IMR-90 (cell line): ENCODE measurements around the gene PLEKHF1. TPM values are rescaled to one million over a fixed set of nuclear protein-coding genes. Genes with fewer than 3 reads are reported as not detected.

Source experiments
- ATAC-seq: fragments of 200-7000 bp; cut with Tn5 transposase; 2 replicates; pipeline ENCODE4 v1.9.1; 2020; ENCODE audit warnings: low read depth, mild to moderate bottlenecking, moderate library complexity
- BruUV-seq: library from RNA; stranded (reverse); fragments of 400-500 nt; replicated peaks from 2 replicates; lab custom pipeline; 2021; lab: Mats Ljungman, UMichigan
- CTCF ChIA-PET: fragments of 300-600 bp; formaldehyde crosslinking; extraction: SDS; loops from one replicate; lab custom pipeline; 2021; ENCODE audit warnings: antibody characterized with exemption; lab: Yijun Ruan, JAX
- POLR2A ChIA-PET: fragments of 300-600 bp; sonication (Branson Sonifier 250); formaldehyde crosslinking; loops from one replicate; lab custom pipeline; 2022; ENCODE audit warnings: antibody characterized with exemption; ENCODE audit not compliant: unreplicated experiment; lab: Charles Lee
- DNase-seq: peaks from one replicate; pipeline ENCODE4 v3.0.0; 2013
- H2AFZ ChIP-seq: replicated peaks from 2 replicates; pipeline ENCODE3; 2013; ENCODE audit warnings: low read length, mild to moderate bottlenecking; ENCODE audit not compliant: poor library complexity
- H2AK5ac ChIP-seq: 2 replicates; pipeline ENCODE4 v1.6.1; 2013; ENCODE audit warnings: low read depth, low read length, inconsistent platforms
- H2AK9ac ChIP-seq: replicated peaks from 2 replicates; pipeline ENCODE3; 2013; ENCODE audit warnings: mild to moderate bottlenecking, low read depth, low read length, moderate library complexity; ENCODE audit not compliant: poor library complexity
- H2BK120ac ChIP-seq: 2 replicates; pipeline ENCODE4 v1.6.1; 2013; ENCODE audit warnings: low read depth, low read length, inconsistent platforms
- H2BK15ac ChIP-seq: 3 replicates; pipeline ENCODE4 v1.6.1; 2013; ENCODE audit warnings: low read depth, low read length, inconsistent platforms
- H2BK20ac ChIP-seq: 2 replicates; pipeline ENCODE4 v1.6.1; 2013; ENCODE audit warnings: low read depth, mild to moderate bottlenecking, inconsistent platforms, low read length, moderate library complexity
- H2BK5ac ChIP-seq: 2 replicates; pipeline ENCODE4 v1.6.1; 2013; ENCODE audit warnings: mild to moderate bottlenecking, low read depth, low read length, inconsistent platforms; ENCODE audit not compliant: poor library complexity, severe bottlenecking
- H3K14ac ChIP-seq: replicated peaks from 2 replicates; pipeline ENCODE4 v1.6.1; 2013; ENCODE audit warnings: low read depth, low read length, inconsistent platforms
- H3K18ac ChIP-seq: 2 replicates; pipeline ENCODE4 v1.6.1; 2013; ENCODE audit warnings: low read depth, low read length, control low read depth
- H3K23ac ChIP-seq: 2 replicates; pipeline ENCODE4 v1.6.1; 2013; ENCODE audit warnings: low read depth, low read length, inconsistent platforms
- H3K27ac ChIP-seq: 2 replicates; pipeline ENCODE4 v1.5.1; 2013; ENCODE audit warnings: mild to moderate bottlenecking, control low read depth, low read length; ENCODE audit not compliant: insufficient read depth
- H3K27me3 ChIP-seq: 2 replicates; pipeline ENCODE4 v1.6.1; 2013; ENCODE audit warnings: low read length; ENCODE audit not compliant: control insufficient read depth, insufficient read depth
- H3K36me3 ChIP-seq: 2 replicates; pipeline ENCODE4 v1.6.1; 2013; ENCODE audit warnings: low read length, mixed read lengths; ENCODE audit not compliant: control insufficient read depth, insufficient read depth
- H3K4ac ChIP-seq: 2 replicates; pipeline ENCODE4 v1.6.1; 2013; ENCODE audit warnings: low read depth, low read length, inconsistent platforms
- H3K4me1 ChIP-seq: 2 replicates; pipeline ENCODE4 v1.6.1; 2013; ENCODE audit warnings: low read length, mixed read lengths; ENCODE audit not compliant: control insufficient read depth, insufficient read depth
- H3K4me2 ChIP-seq: 2 replicates; pipeline ENCODE4 v1.6.1; 2013; ENCODE audit warnings: low read depth, mild to moderate bottlenecking, control low read depth, low read length, moderate library complexity
- H3K4me3 ChIP-seq: 2 replicates; pipeline ENCODE4 v1.5.1; 2013; ENCODE audit warnings: low read depth, mild to moderate bottlenecking, control low read depth, low read length, moderate library complexity; ENCODE audit not compliant: insufficient read depth
- H3K56ac ChIP-seq: 2 replicates; pipeline ENCODE4 v1.6.1; 2013; ENCODE audit warnings: low read length, inconsistent platforms; ENCODE audit not compliant: insufficient read depth; ENCODE audit errors: extremely low read depth
- H3K79me1 ChIP-seq, 2 experiments: 2 replicates each; pipeline ENCODE4 v1.6.1; 2013; ENCODE audit warnings: low read length in 2 of 2, inconsistent platforms in 1 of 2, low read depth in 1 of 2
- H3K9ac ChIP-seq: 2 replicates; pipeline ENCODE4 v1.6.1; 2013; ENCODE audit warnings: low read depth, low read length, control low read depth
- H3K9me1 ChIP-seq: 2 replicates; pipeline ENCODE4 v1.6.1; 2013; ENCODE audit warnings: low read length, inconsistent platforms; ENCODE audit not compliant: insufficient read depth
- H3K9me3 ChIP-seq: 2 replicates; pipeline ENCODE4 v1.6.1; 2013; ENCODE audit warnings: low read length; ENCODE audit not compliant: control insufficient read depth, insufficient read depth
- H4K20me1 ChIP-seq: 2 replicates; pipeline ENCODE4 v1.6.1; 2013; ENCODE audit warnings: low read length, inconsistent platforms; ENCODE audit not compliant: insufficient read depth
- H4K5ac ChIP-seq: 2 replicates; pipeline ENCODE4 v1.6.1; 2013; ENCODE audit warnings: mild to moderate bottlenecking, low read depth, low read length, control low read depth
- H4K8ac ChIP-seq, 2 experiments: 2 replicates each; pipeline ENCODE4 v1.6.1; 2013; ENCODE audit warnings: low read depth in 2 of 2, low read length in 2 of 2, control low read depth in 1 of 2, inconsistent platforms in 1 of 2
- H4K91ac ChIP-seq: 2 replicates; pipeline ENCODE4 v1.6.1; 2013; ENCODE audit warnings: low read depth, low read length, inconsistent platforms; ENCODE audit not compliant: insufficient read depth
- BHLHE40 ChIP-seq: fragments of 150-350 bp; IDR thresholded peaks from 2 replicates; pipeline ENCODE4 v1.6.1; 2016; ENCODE audit warnings: mild to moderate bottlenecking, low read depth, low read length
- CEBPB ChIP-seq: IDR thresholded peaks from 2 replicates; pipeline ENCODE4 v1.6.1; 2012; ENCODE audit warnings: low read depth, low read length, improper control_type of control experiment
- CHD1 ChIP-seq: IDR thresholded peaks from 2 replicates; pipeline ENCODE4 v1.6.1; 2012; ENCODE audit warnings: low read depth, low read length, improper control_type of control experiment
- CTCF ChIP-seq: conservative IDR thresholded peaks from 2 replicates; pipeline ENCODE4 v1.5.1; 2012; ENCODE audit warnings: mild to moderate bottlenecking, low read depth, low read length, improper control_type of control experiment
- FOS ChIP-seq: fragments of 150-350 bp; IDR thresholded peaks from 2 replicates; pipeline ENCODE4 v1.6.1; 2016; ENCODE audit warnings: low read depth, low read length
- MAFK ChIP-seq: IDR thresholded peaks from 2 replicates; pipeline ENCODE4 v1.6.1; 2012; ENCODE audit warnings: low read depth, low read length, improper control_type of control experiment
- MAZ ChIP-seq: IDR thresholded peaks from 2 replicates; pipeline ENCODE4 v1.6.1; 2012; ENCODE audit warnings: low read depth, mild to moderate bottlenecking, low read length, improper control_type of control experiment, moderate library complexity, borderline replicate concordance
- MXI1 ChIP-seq: IDR thresholded peaks from 2 replicates; pipeline ENCODE4 v1.6.1; 2012; ENCODE audit warnings: low read depth, mild to moderate bottlenecking, low read length, moderate library complexity, borderline replicate concordance
- NFE2L2 ChIP-seq: fragments of 150-350 bp; IDR thresholded peaks from 2 replicates; pipeline ENCODE4 v1.6.1; 2016; ENCODE audit warnings: low read depth, mild to moderate bottlenecking, low read length
- POLR2A ChIP-seq: IDR thresholded peaks from 2 replicates; pipeline ENCODE4 v1.6.1; 2012; ENCODE audit warnings: mild to moderate bottlenecking, low read depth, low read length
- RCOR1 ChIP-seq: IDR thresholded peaks from 2 replicates; pipeline ENCODE4 v1.6.1; 2012; ENCODE audit warnings: mild to moderate bottlenecking, low read length, improper control_type of control experiment; ENCODE audit not compliant: insufficient replicate concordance
- USF2 ChIP-seq: fragments of 150-350 bp; IDR thresholded peaks from 2 replicates; pipeline ENCODE4 v1.6.1; 2017; ENCODE audit warnings: mild to moderate bottlenecking, antibody characterized with exemption, low read length, low read depth
- WGBS, 2 experiments: methylation state at CpG; one replicate each; pipeline versions ENCODE4 v1.1.5 to v1.1.7; 2013; ENCODE audit warnings: missing lambda C conversion rate in 2 of 2; ENCODE audit not compliant: insufficient read length in 1 of 2; ENCODE audit errors: extremely low coverage in 2 of 2; 5-methylcytosine and 5-hydroxymethylcytosine counted together
- dilution Hi-C: fragments of 300-500 bp; cut with HindIII; formaldehyde crosslinking; loops from one replicate; pipeline ENCODE4 v1.14.3; 2018; ENCODE audit warnings: low sequenced_read_pairs; ENCODE audit not compliant: unreplicated experiment
- in situ Hi-C: fragments of 300-500 bp; cut with MboI; formaldehyde crosslinking; loops from 3 replicates; pipeline ENCODE4 v1.14.3; 2019; ENCODE audit warnings: low sequenced_read_pairs, inconsistent platforms, mixed read lengths
- intact Hi-C: fragments of 100-400 bp; cut with micrococcal nuclease; formaldehyde crosslinking; loops from 2 replicates; pipeline ENCODE4 v1.10.0; 2022
- polyA plus RNA-seq, 3 experiments: library from polyadenylated mRNA; depleted of rRNA; stranded (reverse); fragments of >200 nt; gene quantifications; 2 replicates each; pipeline ENCODE4 v1.2.3, GENCODE V29; 2012; ENCODE audit warnings: low replicate concordance in 1 of 3
- total RNA-seq: library from RNA; depleted of rRNA; stranded (reverse); fragments of >200 nt; gene quantifications from 2 replicates; pipeline ENCODE4 v1.2.3, GENCODE V29; 2012

Gene PLEKHF1
- total and polyA plus RNA-seq, 2 of the 4 experiments (the other 2 are of a cell fraction) = 5.0 to 6.6 TPM

GRCh38 chr19:29702963-29703320 lies 37.7 kb downstream of the PLEKHF1 start (continued):
- TF ChIP-seq USF2 (no peak), BHLHE40 (no peak), CEBPB (no peak), POLR2A (no peak)

- no peak overlapping the region for H2BK120ac ChIP-seq
- dilution Hi-C loops = no loop called here
- H2AFZ ChIP-seq = no peak overlapping the region
- H2AK9ac ChIP-seq = no peak overlapping the region
- no peak overlapping the region for H3K27ac ChIP-seq
- H4K91ac ChIP-seq = no peak overlapping the region
- H3K14ac ChIP-seq = no peak overlapping the region
- no peak overlapping the region for H2BK5ac ChIP-seq
- H4K5ac ChIP-seq = no peak overlapping the region
- no peak overlapping the region for H3K56ac ChIP-seq
- no peak overlapping the region for H4K8ac ChIP-seq
- peaks cover 12% of the 10 kb centered on the region; the same call in 1 of the 2 replicates for H4K20me1 ChIP-seq
- ChIA-PET POLR2A (no interaction called here), CTCF (no interaction called here)
- no peak overlapping the region for H3K18ac ChIP-seq
- H3K36me3 ChIP-seq = peaks cover 37% of the 10 kb centered on the region
- no peak overlapping the region for H2BK20ac ChIP-seq
- H3K4ac ChIP-seq = no peak overlapping the region
- no peak overlapping the region for H3K4me3 ChIP-seq
- peaks cover 20 to 24% of the 10 kb centered on the region in 2 experiments for H3K79me1 ChIP-seq
- H3K4me2 ChIP-seq = no peak overlapping the region
- H3K23ac ChIP-seq = no peak overlapping the region
- ATAC-seq (no peak), DNase-seq (no peak)
- 100% methylated on average over 5 of the region's 14 CpGs; no CpG with 5 or more reads in 1 of the 2 experiments for WGBS, 2 experiments
- H3K9ac ChIP-seq = no peak overlapping the region
- no peaks in the 10 kb centered on the region for H3K27me3 ChIP-seq
- intact Hi-C loops = no loop called here
- in situ Hi-C loops = no loop called here
- H2BK15ac ChIP-seq = no peak overlapping the region
- BruUV-seq = no TSS peak
- H3K9me1 ChIP-seq = no peaks in the 10 kb centered on the region
- H3K9me3 ChIP-seq = no peaks in the 10 kb centered on the region
- H2AK5ac ChIP-seq = no peak overlapping the region
- no peaks in the 10 kb centered on the region for H3K4me1 ChIP-seq
- no peak for TF ChIP-seq MXI1
- no peak for TF ChIP-seq POLR2A
- no peak for TF ChIP-seq RCOR1
- no peak for TF ChIP-seq CTCF
- TF ChIP-seq CHD1 = no peak
- TF ChIP-seq MAZ = no peak
- TF ChIP-seq FOS = no peak
- TF ChIP-seq USF2 = no peak
- no peak for TF ChIP-seq MAFK
- no peak for TF ChIP-seq NFE2L2
These were observed 39.6 kb downstream of the PLEKHF1 start for GRCh38 chr19:29704562-29705558.
